Prostate gland (tissue), 2 donors: ENCODE measurements around the gene PGR. TPM values are rescaled to one million over a fixed set of nuclear protein-coding genes. Genes with fewer than 3 reads are reported as not detected.

Experiments
- DNase-seq: peaks from one replicate; pipeline ENCODE4 v3.0.0-alpha.2; 2019; ENCODE audit warnings: low spot score
- H3K27ac ChIP-seq, 2 donors: fragments of 200-600 bp; sonication (generic); 2 replicates each; pipeline ENCODE4 v1.5.1; 2017 to 2019
- H3K27me3 ChIP-seq: fragments of 200-600 bp; sonication (generic); replicated peaks from 2 replicates; pipeline ENCODE4 v1.5.1; 2019; ENCODE audit not compliant: insufficient read depth
- H3K36me3 ChIP-seq, 2 donors: fragments of 200-600 bp; sonication (generic); 1 replicate in 1 of 2; 2 replicates in 1 of 2; pipeline versions ENCODE4 v1.5.1 to v1.8.1; 2017 to 2019
- H3K4me1 ChIP-seq: fragments of 200-600 bp; sonication (generic); replicated peaks from 2 replicates; pipeline ENCODE4 v1.5.1; 2019
- H3K4me3 ChIP-seq, 2 donors: fragments of 200-600 bp; sonication (generic); 2 replicates each; pipeline ENCODE4 v1.5.1; 2017 to 2019
- H3K9me3 ChIP-seq: fragments of 200-600 bp; sonication (generic); 2 replicates; pipeline ENCODE4 v1.5.1; 2017
- CTCF ChIP-seq, 4 experiments: fragments of 200-600 bp in 2 of 4; fragments of 450-650 bp in 2 of 4; sonication (generic) in 2 of 4; IDR thresholded peaks; 1 replicate in 3 of 4; 2 replicates in 1 of 4; pipeline ENCODE4 v1.5.1; 2016 to 2019; ENCODE audit warnings: antibody characterized with exemption in 4 of 4, mild to moderate bottlenecking in 2 of 4, moderate library complexity in 2 of 4
- POLR2A ChIP-seq: fragments of 450-650 bp; IDR thresholded peaks from one replicate; pipeline ENCODE4 v1.6.1; 2016; ENCODE audit warnings: antibody characterized with exemption, mild to moderate bottlenecking
- POLR2AphosphoS5 ChIP-seq: sonication (generic); formaldehyde crosslinking; IDR thresholded peaks from one replicate; pipeline ENCODE4 v1.6.1; 2017; ENCODE audit warnings: antibody characterized with exemption
- WGBS: methylation state at CpG from one replicate; pipeline ENCODE4 v1.1.5; 2018; 5-methylcytosine and 5-hydroxymethylcytosine counted together
- intact Hi-C: fragments of 100-400 bp; cut with DNase I; formaldehyde crosslinking; loops from one replicate; pipeline ENCODE4 v1.14.2; 2022
- total RNA-seq, 2 donors: library from RNA; depleted of rRNA; stranded (reverse); fragments of >200 nt; gene quantifications; one replicate each; pipeline ENCODE4 v1.1.0, GENCODE V29; 2016

Gene PGR
- total RNA-seq, 2 donors from 2014 or later, result 3.5 to 5.9 TPM

GRCh38 chr11:101051677-101052076 lies 77.9 kb downstream of the PGR start:
- intact Hi-C loops, result no loop called here
- no peak for DNase-seq
- TF ChIP-seq CTCF (IDR thresholded peaks at IDR 0.05) (no peak), POLR2AphosphoS5 (no peak), POLR2A (no peak)
- Histone ChIP-seq H3K4me3 (no peak overlapping the region), H3K27ac (no peak overlapping the region), H3K36me3 (no peaks in the 10 kb centered on the region), H3K27me3 (no peaks in the 10 kb centered on the region), H3K9me3 (no peaks in the 10 kb centered on the region), H3K4me1 (no peaks in the 10 kb centered on the region)
- 83% methylated on average over 2 of the region's 2 CpGs for WGBS

GRCh38 chr11:101049813-101050212 lies 79.8 kb downstream of the PGR start:
- Histone ChIP-seq H3K4me1 (no peaks in the 10 kb centered on the region), H3K4me3 (no peak overlapping the region), H3K9me3 (no peaks in the 10 kb centered on the region), H3K36me3 (no peaks in the 10 kb centered on the region), H3K27ac (no peak overlapping the region), H3K27me3 (no peaks in the 10 kb centered on the region)
- 83% methylated on average over 2 of the region's 2 CpGs for WGBS
- DNase-seq, result no peak
- TF ChIP-seq CTCF (IDR thresholded peaks at IDR 0.05) (no peak), POLR2A (no peak), POLR2AphosphoS5 (no peak)
- intact Hi-C loops, result no loop called here

- TF ChIP-seq POLR2AphosphoS5 (no peak), CTCF (IDR thresholded peaks at IDR 0.05) (no peak), POLR2A (no peak)
- Histone ChIP-seq H3K4me1 (no peaks in the 10 kb centered on the region), H3K4me3 (no peak overlapping the region), H3K36me3 (no peaks in the 10 kb centered on the region), H3K27me3 (no peaks in the 10 kb centered on the region), H3K27ac (no peak overlapping the region), H3K9me3 (no peaks in the 10 kb centered on the region)
- intact Hi-C loops, result no loop called here
- no peak for DNase-seq
- 43% methylated on average over 4 of the region's 4 CpGs for WGBS
Measured at GRCh38 chr11:101049123-101049522, 80.5 kb downstream of the PGR start.

GRCh38 chr11:101048479-101048878 lies 81.1 kb downstream of the PGR start:
- 82% methylated on average over 5 of the region's 5 CpGs for WGBS
- H3K9me3 ChIP-seq, result no peaks in the 10 kb centered on the region
- intact Hi-C loops, result no loop called here
- TF ChIP-seq CTCF (IDR thresholded peaks at IDR 0.05) (no peak), POLR2AphosphoS5 (no peak), POLR2A (no peak)
- H3K27ac ChIP-seq, result no peak overlapping the region
- no peaks in the 10 kb centered on the region for H3K4me1 ChIP-seq
- H3K27me3 ChIP-seq, result no peaks in the 10 kb centered on the region
- H3K36me3 ChIP-seq, result no peaks in the 10 kb centered on the region
- no peak overlapping the region for H3K4me3 ChIP-seq
- DNase-seq, result no peak

GRCh38 chr11:101046947-101047346 lies 82.7 kb downstream of the PGR start:
- DNase-seq, result no peak
- Histone ChIP-seq H3K36me3 (no peaks in the 10 kb centered on the region), H3K4me3 (no peak overlapping the region), H3K27ac (no peak overlapping the region), H3K9me3 (no peaks in the 10 kb centered on the region), H3K4me1 (no peaks in the 10 kb centered on the region), H3K27me3 (no peaks in the 10 kb centered on the region)
- TF ChIP-seq CTCF (IDR thresholded peaks at IDR 0.05) (no peak), POLR2AphosphoS5 (no peak), POLR2A (no peak)
- WGBS, result 90% methylated on average over 2 of the region's 2 CpGs
- intact Hi-C loops, result no loop called here
